Measurements from ENCODE around the gene HSD17B4. TPM values are rescaled to one million over a fixed set of nuclear protein-coding genes. Genes with fewer than 3 reads are reported as not detected.

HSD17B4 gene
- total and polyA plus RNA-seq, 2 of the 13 experiments (the other 11 are each of a cell fraction or from before 2014, with no cell fraction given): 178 to 399 TPM

DNA sequence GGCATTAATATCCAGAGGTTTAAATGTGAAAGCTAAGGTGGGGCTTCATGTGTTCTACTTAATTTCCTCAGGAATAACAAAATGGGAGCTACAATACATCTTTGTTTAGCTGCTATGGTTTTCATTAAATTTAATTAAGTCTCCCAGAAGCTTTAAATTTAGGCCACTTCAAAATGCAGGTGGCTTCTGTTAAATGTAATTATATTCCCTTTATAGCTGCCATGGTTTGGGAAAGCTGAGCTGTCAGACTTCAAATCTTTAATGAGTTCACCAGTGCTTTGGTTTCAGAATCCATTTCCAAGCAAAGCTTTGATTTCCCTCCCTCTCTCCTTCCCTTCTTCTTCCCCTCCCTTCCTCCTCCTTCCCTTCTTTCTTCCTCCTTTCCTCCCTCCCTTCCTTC lies 118.6 kb downstream of the HSD17B4 start:
- no peak for DNase-seq (ENCODE audit: low spot score)
- Histone ChIP-seq H3K9me3 (ENCODE audit: low read length) (no peaks in the 10 kb centered on the region), H3K4me3 (replicated peaks in 1 of 3; ENCODE audit: insufficient read depth in 1 of 3, low read depth in 2 of 3, low read length in 3 of 3) (no peak overlapping the region), H4K20me1 (ENCODE audit: insufficient read depth, low read length) (no peaks in the 10 kb centered on the region), H3K4me2 (ENCODE audit: low read depth, low read length) (no peak overlapping the region), H3K9ac (ENCODE audit: insufficient read depth, low read depth, low read length) (no peak overlapping the region), H2AFZ (ENCODE audit: low read length) (no peak overlapping the region), H3K27ac (ENCODE audit: extremely low read length, insufficient read depth, low read length) (no peak overlapping the region), H3K79me2 (ENCODE audit: insufficient read depth, low read length) (no peaks in the 10 kb centered on the region), H3K27me3 (ENCODE audit: control insufficient read depth in 1 of 2, insufficient read depth in 2 of 2, low read length in 2 of 2) (peaks cover 0 to 4% of the 10 kb centered on the region in 2 experiments; a peak in 2 of 5 replicates), H3K36me3 (replicated peaks in 1 of 2; ENCODE audit: control insufficient read depth in 1 of 2, insufficient read depth in 2 of 2, low read length in 2 of 2) (no peaks in the 10 kb centered on the region), H3K4me1 (ENCODE audit: insufficient read depth, low read length) (no peaks in the 10 kb centered on the region)
- CTCF ChIA-PET (ENCODE audit: low intra/inter-chr PET ratio, low total read pairs): no interaction called here
- in situ Hi-C loops (cut with HindIII; ENCODE audit: extremely low pct_ligation_motif_present, low pct_unique_long_range_greater_than_20kb): no loop called here
- intact Hi-C loops (cut with micrococcal nuclease; ENCODE audit: unreplicated experiment): no loop called here
- ATAC-seq: no peak
- TF ChIP-seq ZNF441 (CRISPR knock-in tag; IDR thresholded peaks at IDR 0.05; ENCODE audit: borderline replicate concordance) (no peak), JARID2 (CRISPR knock-in tag; IDR thresholded peaks at IDR 0.05; ENCODE audit: insufficient replicate concordance) (no peak), YY1 (IDR thresholded peaks at IDR 0.05; ENCODE audit: insufficient read depth, insufficient replicate concordance, low read depth, low read length) (no peak), BHLHE40 (IDR thresholded peaks at IDR 0.05; ENCODE audit: low read length) (no peak), REL (CRISPR knock-in tag; conservative IDR thresholded peaks at IDR 0.05) (no peak), SRSF1 (optimal IDR thresholded peaks at IDR 0.05; ENCODE audit: low read depth, low read length) (no peak), SNAPC2 (CRISPR knock-in tag; IDR thresholded peaks at IDR 0.05) (no peak), CENPT (CRISPR knock-in tag; IDR thresholded peaks at IDR 0.05; ENCODE audit: low read depth) (no peak), FOSL1 (CRISPR knock-in tag; IDR thresholded peaks at IDR 0.05; ENCODE audit: borderline replicate concordance) (no peak), TBP (CRISPR knock-in tag; IDR thresholded peaks at IDR 0.05) (no peak), ZC3H4 (CRISPR knock-in tag; IDR thresholded peaks at IDR 0.05; ENCODE audit: borderline replicate concordance) (no peak), ATF1 (CRISPR knock-in tag; IDR thresholded peaks at IDR 0.05) (no peak), SPEN (CRISPR knock-in tag; IDR thresholded peaks at IDR 0.05; ENCODE audit: low read depth) (no peak), DNMT3B (CRISPR knock-in tag; conservative IDR thresholded peaks at IDR 0.05) (no peak), ZNF678 (CRISPR knock-in tag; IDR thresholded peaks at IDR 0.05) (no peak)
- TF ChIP-seq, protein P1, sequence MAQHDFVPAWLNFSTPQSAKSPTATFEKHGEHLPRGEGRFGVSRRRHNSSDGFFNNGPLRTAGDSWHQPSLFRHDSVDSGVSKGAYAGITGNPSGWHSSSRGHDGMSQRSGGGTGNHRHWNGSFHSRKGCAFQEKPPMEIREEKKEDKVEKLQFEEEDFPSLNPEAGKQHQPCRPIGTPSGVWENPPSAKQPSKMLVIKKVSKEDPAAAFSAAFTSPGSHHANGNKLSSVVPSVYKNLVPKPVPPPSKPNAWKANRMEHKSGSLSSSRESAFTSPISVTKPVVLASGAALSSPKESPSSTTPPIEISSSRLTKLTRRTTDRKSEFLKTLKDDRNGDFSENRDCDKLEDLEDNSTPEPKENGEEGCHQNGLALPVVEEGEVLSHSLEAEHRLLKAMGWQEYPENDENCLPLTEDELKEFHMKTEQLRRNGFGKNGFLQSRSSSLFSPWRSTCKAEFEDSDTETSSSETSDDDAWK (CRISPR knock-in tag; IDR thresholded peaks at IDR 0.05): no peak
- TF ChIP-seq, protein P2, sequence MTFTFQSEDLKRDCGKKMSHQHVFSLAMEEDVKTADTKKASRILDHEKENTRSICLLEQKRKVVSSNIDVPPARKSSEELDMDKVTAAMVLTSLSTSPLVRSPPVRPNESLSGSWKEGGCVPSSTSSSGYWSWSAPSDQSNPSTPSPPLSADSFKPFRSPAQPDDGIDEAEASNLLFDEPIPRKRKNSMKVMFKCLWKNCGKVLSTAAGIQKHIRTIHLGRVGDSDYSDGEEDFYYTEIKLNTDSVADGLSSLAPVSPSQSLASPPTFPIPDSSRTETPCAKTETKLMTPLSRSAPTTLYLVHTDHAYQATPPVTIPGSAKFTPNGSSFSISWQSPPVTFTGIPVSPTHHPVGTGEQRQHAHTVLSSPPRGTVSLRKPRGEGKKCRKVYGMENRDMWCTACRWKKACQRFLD (CRISPR knock-in tag; IDR thresholded peaks at IDR 0.05; ENCODE audit: borderline replicate concordance): no peak
- TF ChIP-seq, protein P3, sequence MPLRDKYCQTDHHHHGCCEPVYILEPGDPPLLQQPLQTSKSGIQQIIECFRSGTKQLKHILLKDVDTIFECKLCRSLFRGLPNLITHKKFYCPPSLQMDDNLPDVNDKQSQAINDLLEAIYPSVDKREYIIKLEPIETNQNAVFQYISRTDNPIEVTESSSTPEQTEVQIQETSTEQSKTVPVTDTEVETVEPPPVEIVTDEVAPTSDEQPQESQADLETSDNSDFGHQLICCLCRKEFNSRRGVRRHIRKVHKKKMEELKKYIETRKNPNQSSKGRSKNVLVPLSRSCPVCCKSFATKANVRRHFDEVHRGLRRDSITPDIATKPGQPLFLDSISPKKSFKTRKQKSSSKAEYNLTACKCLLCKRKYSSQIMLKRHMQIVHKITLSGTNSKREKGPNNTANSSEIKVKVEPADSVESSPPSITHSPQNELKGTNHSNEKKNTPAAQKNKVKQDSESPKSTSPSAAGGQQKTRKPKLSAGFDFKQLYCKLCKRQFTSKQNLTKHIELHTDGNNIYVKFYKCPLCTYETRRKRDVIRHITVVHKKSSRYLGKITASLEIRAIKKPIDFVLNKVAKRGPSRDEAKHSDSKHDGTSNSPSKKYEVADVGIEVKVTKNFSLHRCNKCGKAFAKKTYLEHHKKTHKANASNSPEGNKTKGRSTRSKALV (CRISPR knock-in tag; IDR thresholded peaks at IDR 0.05): no peak
- TF ChIP-seq, protein P4, sequence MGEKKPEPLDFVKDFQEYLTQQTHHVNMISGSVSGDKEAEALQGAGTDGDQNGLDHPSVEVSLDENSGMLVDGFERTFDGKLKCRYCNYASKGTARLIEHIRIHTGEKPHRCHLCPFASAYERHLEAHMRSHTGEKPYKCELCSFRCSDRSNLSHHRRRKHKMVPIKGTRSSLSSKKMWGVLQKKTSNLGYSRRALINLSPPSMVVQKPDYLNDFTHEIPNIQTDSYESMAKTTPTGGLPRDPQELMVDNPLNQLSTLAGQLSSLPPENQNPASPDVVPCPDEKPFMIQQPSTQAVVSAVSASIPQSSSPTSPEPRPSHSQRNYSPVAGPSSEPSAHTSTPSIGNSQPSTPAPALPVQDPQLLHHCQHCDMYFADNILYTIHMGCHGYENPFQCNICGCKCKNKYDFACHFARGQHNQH (CRISPR knock-in tag; IDR thresholded peaks at IDR 0.05): no peak
- no TSS peak for BruUV-seq (replicated peaks)
- no peak for FAIRE-seq
- POLR2A ChIA-PET: no interaction called here
